ENCODE results near the gene CLEC10A.

DNA sequence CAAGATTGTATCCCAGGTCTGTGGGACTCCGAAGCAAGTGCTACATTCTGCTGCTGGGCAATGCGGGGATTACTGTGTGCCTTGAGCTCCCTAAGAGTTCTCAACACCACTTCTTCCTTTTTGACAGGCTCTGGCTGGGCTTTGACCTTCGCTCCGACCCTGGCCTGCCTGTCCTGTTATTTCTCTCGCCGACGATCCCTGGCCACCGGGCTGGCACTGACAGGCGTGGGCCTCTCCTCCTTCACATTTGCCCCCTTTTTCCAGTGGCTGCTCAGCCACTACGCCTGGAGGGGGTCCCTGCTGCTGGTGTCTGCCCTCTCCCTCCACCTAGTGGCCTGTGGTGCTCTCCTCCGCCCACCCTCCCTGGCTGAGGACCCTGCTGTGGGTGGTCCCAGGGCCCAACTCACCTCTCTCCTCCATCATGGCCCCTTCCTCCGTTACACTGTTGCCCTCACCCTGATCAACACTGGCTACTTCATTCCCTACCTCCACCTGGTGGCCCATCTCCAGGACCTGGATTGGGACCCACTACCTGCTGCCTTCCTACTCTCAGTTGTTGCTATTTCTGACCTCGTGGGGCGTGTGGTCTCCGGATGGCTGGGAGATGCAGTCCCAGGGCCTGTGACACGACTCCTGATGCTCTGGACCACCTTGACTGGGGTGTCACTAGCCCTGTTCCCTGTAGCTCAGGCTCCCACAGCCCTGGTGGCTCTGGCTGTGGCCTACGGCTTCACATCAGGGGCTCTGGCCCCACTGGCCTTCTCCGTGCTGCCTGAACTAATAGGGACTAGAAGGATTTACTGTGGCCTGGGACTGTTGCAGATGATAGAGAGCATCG lies 41.8 kb downstream of the CLEC10A start:
- TF ChIP-seq ZFP30 (CRISPR knock-in tag; IDR thresholded peaks at IDR 0.05) (no peak), ZNF8 (CRISPR knock-in tag; IDR thresholded peaks at IDR 0.05) (no peak)

Measured in SK-N-SH treated with all-trans-retinoic acid at 6 μM for 48 hours (cell line).